HUES64 (cell line): ENCODE measurements around the gene SAMD4B.

ENCODE experiments used
- H3K27ac ChIP-seq: 2 replicates; pipeline ENCODE4 v1.7.0; 2013; ENCODE audit warnings: low read depth, low read length, inconsistent platforms
- H3K27me3 ChIP-seq: 2 replicates; pipeline ENCODE4 v1.6.1; 2013; ENCODE audit warnings: mild to moderate bottlenecking, low read length; ENCODE audit not compliant: insufficient read depth
- H3K36me3 ChIP-seq: 2 replicates; pipeline ENCODE4 v1.6.1; 2013; ENCODE audit warnings: mild to moderate bottlenecking, low read length; ENCODE audit not compliant: insufficient read depth
- H3K4me1 ChIP-seq: 2 replicates; pipeline ENCODE4 v1.6.1; 2013; ENCODE audit warnings: mild to moderate bottlenecking, low read length, moderate library complexity; ENCODE audit not compliant: insufficient read depth
- H3K4me3 ChIP-seq: 2 replicates; pipeline ENCODE4 v1.5.1; 2013; ENCODE audit warnings: mild to moderate bottlenecking, low read length, moderate library complexity
- H3K9ac ChIP-seq: 2 replicates; pipeline ENCODE4 v1.6.1; 2013; ENCODE audit warnings: mild to moderate bottlenecking, low read depth, low read length
- H3K9me3 ChIP-seq: 2 replicates; pipeline ENCODE4 v1.6.1; 2013; ENCODE audit warnings: low read depth, low read length; ENCODE audit not compliant: insufficient read depth
- WGBS: fragments of 150-250, 120-280 bp; methylation state at CpG from one replicate; pipeline ENCODE4 v1.1.7; 2013; ENCODE audit warnings: missing lambda C conversion rate; 5-methylcytosine and 5-hydroxymethylcytosine counted together

SAMD4B gene

GRCh38 chr19:39434123-39435076 is 92.2 kb downstream of the SAMD4B start:
- Histone ChIP-seq H3K4me1 (peaks cover 16% of the 10 kb centered on the region), H3K27me3 (no peaks in the 10 kb centered on the region), H3K9me3 (no peaks in the 10 kb centered on the region), H3K36me3 (peaks cover 33% of the 10 kb centered on the region), H3K4me3 (peak overlapping the region; percentile 87), H3K27ac (peak overlapping the region; percentile 67), H3K9ac (peak overlapping the region; percentile 99)
- 67% methylated on average over 10 of the region's 10 CpGs for WGBS
